Measurements from ENCODE around the gene TSPAN13. TPM values are rescaled to one million over a fixed set of nuclear protein-coding genes. Genes with fewer than 3 reads are reported as not detected.
A peak's percentile ranks its signal among the peaks of the same experiment; 100 is the strongest.

TSPAN13 gene
- 12.7 TPM for total RNA-seq

GRCh38 chr7:16753102-16753931 is at the start of gene TSPAN13:
Gene TSPAN13, plus strand, starts transcription at chr7:16753755. Its CDS starts 213 bp downstream, at chr7:16753968.
- ATAC-seq = peak; percentile 99

GRCh38 chr7:16708511-16708910 is 45.0 kb upstream of the TSPAN13 start:
- ATAC-seq = no peak

GRCh38 chr7:16708980-16709379 is 44.6 kb upstream of the TSPAN13 start:
- peak; percentile 93 for ATAC-seq

GRCh38 chr7:16710651-16711050 is 42.9 kb upstream of the TSPAN13 start:
- ATAC-seq = no peak

- ATAC-seq = no peak
Observed at GRCh38 chr7:16711730-16712129, 41.8 kb upstream of the TSPAN13 start.

GRCh38 chr7:16712916-16713315 is 40.6 kb upstream of the TSPAN13 start:
- ATAC-seq = peak; percentile 49

GRCh38 chr7:16715928-16716327 is 37.6 kb upstream of the TSPAN13 start:
- ATAC-seq = no peak

GRCh38 chr7:16718111-16718656 is 35.4 kb upstream of the TSPAN13 start:
- ATAC-seq = no peak

GRCh38 chr7:16719699-16720098 is 33.9 kb upstream of the TSPAN13 start:
- peak; percentile 89 for ATAC-seq

GRCh38 chr7:16721541-16721940 is 32.0 kb upstream of the TSPAN13 start:
- ATAC-seq = no peak

- no peak for ATAC-seq
Observed at GRCh38 chr7:16724344-16724743, 29.2 kb upstream of the TSPAN13 start.

GRCh38 chr7:16726189-16726588 is 27.4 kb upstream of the TSPAN13 start:
- no peak for ATAC-seq

GRCh38 chr7:16727736-16728135 is 25.8 kb upstream of the TSPAN13 start:
- ATAC-seq = peak; percentile 55

- ATAC-seq = no peak
Observed at GRCh38 chr7:16728811-16729210, 24.7 kb upstream of the TSPAN13 start.

GRCh38 chr7:16729541-16729940 is 24.0 kb upstream of the TSPAN13 start:
- no peak for ATAC-seq

- no peak for ATAC-seq
Observed at GRCh38 chr7:16730937-16731336, 22.6 kb upstream of the TSPAN13 start.

- ATAC-seq = no peak
Observed at GRCh38 chr7:16732828-16733227, 20.7 kb upstream of the TSPAN13 start.

GRCh38 chr7:16734148-16734726 is 19.3 kb upstream of the TSPAN13 start:
- no peak for ATAC-seq

GRCh38 chr7:16735020-16735419 is 18.5 kb upstream of the TSPAN13 start:
- no peak for ATAC-seq

GRCh38 chr7:16738011-16738688 is 15.4 kb upstream of the TSPAN13 start:
- ATAC-seq = no peak

- peak; percentile 85 for ATAC-seq
Observed at GRCh38 chr7:16739863-16740622, 13.5 kb upstream of the TSPAN13 start.

GRCh38 chr7:16740623-16740953 is 13.0 kb upstream of the TSPAN13 start:
- no peak for ATAC-seq

GRCh38 chr7:16740996-16741395 is 12.6 kb upstream of the TSPAN13 start:
- no peak for ATAC-seq
